ENCODE measurements around the gene SLC51A.
"Not testable (repeated sequence)": the region's sequence is repeated elsewhere in the genome, so short reads cannot be mapped to it uniquely, and the experiment has no call there.

The SLC51A gene

DNA sequence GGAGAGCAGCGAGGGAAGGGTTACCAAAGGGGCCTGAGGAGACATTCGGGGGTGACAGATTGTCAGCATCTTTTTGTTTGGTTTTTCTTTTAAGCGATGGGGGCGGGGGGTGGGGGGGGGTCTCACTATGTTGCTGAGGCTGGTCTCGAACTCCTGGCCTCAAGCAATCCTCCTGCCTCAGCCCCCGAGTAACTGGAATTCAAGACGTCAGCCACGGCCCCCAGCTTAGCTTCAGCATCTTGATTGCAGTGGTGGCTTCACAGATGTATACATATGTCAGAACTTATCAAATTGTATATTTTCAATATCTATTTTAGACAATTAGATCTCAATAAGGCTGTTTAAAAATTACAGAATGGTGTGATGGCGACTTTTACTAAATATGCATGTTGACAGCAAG lies 36.0 kb upstream of the SLC51A start:
- Histone ChIP-seq H3K9ac (ENCODE audit: low read length) (no peak overlapping the region), H3K27ac (ENCODE audit: low read depth, low read length) (no peak overlapping the region), H3K4me1 (ENCODE audit: control insufficient read depth, insufficient read depth, low read length) (no peaks in the 10 kb centered on the region), H3K36me3 (ENCODE audit: control insufficient read depth, insufficient read depth, low read length) (no peaks in the 10 kb centered on the region), H3K27me3 (ENCODE audit: control insufficient read depth, insufficient read depth, low read length) (no peaks in the 10 kb centered on the region), H3K4me3 (ENCODE audit: low read length) (no peak overlapping the region)

GRCh38 chr3:196181127-196181546 lies 35.2 kb upstream of the SLC51A start:
- no peaks in the 10 kb centered on the region for H3K4me1 ChIP-seq (ENCODE audit: control insufficient read depth, insufficient read depth, low read length)
- no peak overlapping the region for H3K27ac ChIP-seq (ENCODE audit: low read depth, low read length)
- H3K27me3 ChIP-seq (ENCODE audit: control insufficient read depth, insufficient read depth, low read length), result no peaks in the 10 kb centered on the region
- H3K36me3 ChIP-seq (ENCODE audit: control insufficient read depth, insufficient read depth, low read length), result no peaks in the 10 kb centered on the region
- H3K4me3 ChIP-seq (ENCODE audit: low read length), result no peak overlapping the region
- no peak overlapping the region for H3K9ac ChIP-seq (ENCODE audit: low read length)

DNA sequence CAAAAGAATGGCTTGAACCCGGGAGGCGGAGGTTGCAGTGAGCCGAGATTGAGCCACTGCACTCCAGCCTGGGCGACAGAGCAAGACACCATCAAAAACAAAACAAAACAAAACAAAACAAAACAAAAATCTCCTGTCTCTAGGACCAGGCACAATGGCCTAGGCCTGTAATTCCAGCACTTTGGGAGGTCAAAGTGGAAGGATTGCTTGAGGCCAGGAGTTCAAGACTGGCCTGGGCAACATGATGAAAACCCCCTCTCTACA lies 32.2 kb upstream of the SLC51A start:
- not testable (repeated sequence) for H3K27ac ChIP-seq (ENCODE audit: low read depth, low read length); H3K4me1 ChIP-seq (ENCODE audit: control insufficient read depth, insufficient read depth, low read length); H3K9ac ChIP-seq (ENCODE audit: low read length); H3K27me3 ChIP-seq (ENCODE audit: control insufficient read depth, insufficient read depth, low read length); H3K36me3 ChIP-seq (ENCODE audit: control insufficient read depth, insufficient read depth, low read length); H3K4me3 ChIP-seq (ENCODE audit: low read length)

GRCh38 chr3:196184881-196185280 lies 31.5 kb upstream of the SLC51A start:
- Histone ChIP-seq H3K27me3 (ENCODE audit: control insufficient read depth, insufficient read depth, low read length) (no peaks in the 10 kb centered on the region), H3K9ac (ENCODE audit: low read length) (no peak overlapping the region), H3K36me3 (ENCODE audit: control insufficient read depth, insufficient read depth, low read length) (no peaks in the 10 kb centered on the region), H3K4me3 (ENCODE audit: low read length) (no peak overlapping the region), H3K27ac (ENCODE audit: low read depth, low read length) (no peak overlapping the region), H3K4me1 (ENCODE audit: control insufficient read depth, insufficient read depth, low read length) (no peaks in the 10 kb centered on the region)

- H3K36me3 ChIP-seq (ENCODE audit: control insufficient read depth, insufficient read depth, low read length), result no peaks in the 10 kb centered on the region
- H3K27me3 ChIP-seq (ENCODE audit: control insufficient read depth, insufficient read depth, low read length), result no peaks in the 10 kb centered on the region
- no peak overlapping the region for H3K4me3 ChIP-seq (ENCODE audit: low read length)
- no peaks in the 10 kb centered on the region for H3K4me1 ChIP-seq (ENCODE audit: control insufficient read depth, insufficient read depth, low read length)
- no peak overlapping the region for H3K27ac ChIP-seq (ENCODE audit: low read depth, low read length)
- H3K9ac ChIP-seq (ENCODE audit: low read length), result no peak overlapping the region
Observed at GRCh38 chr3:196186651-196187573, 29.4 kb upstream of the SLC51A start.

DNA sequence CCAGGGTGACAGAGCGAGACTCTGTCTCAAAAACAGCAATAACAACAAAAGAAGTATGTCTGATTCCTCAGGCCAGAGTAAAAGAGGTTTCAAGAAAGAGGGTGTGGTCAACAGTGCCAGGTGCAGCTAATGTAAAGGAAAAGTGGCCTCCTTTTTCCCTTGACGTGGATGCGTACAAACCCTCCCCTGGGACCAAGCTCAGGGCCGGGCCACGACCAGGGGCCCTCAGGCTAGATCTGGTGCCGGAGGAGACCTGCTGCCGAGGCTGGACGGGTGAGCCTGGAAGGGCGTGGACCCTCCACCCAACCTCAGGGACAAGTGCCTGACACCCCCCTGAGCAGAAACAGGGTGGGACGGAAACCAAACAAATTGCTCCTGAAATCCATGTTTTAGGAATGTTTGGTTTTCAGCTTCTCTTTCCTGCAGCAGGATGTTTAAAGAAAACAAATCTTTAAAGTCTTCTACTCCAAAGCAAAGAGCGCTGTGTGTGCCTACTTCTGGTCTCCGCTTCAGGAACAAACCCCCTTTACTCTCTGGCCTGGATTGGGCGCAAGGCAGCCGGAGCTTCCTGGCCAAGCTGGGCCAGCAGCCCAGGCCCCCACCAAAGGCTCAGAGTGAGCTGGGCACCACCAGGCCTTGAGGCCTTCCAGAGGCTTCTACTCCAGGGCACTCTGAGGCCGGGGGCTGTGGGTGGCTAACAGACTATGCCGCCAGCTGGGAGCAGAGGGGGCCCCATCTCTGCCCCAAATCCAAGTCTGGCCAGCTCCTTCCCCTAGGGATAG lies 26.6 kb upstream of the SLC51A start:
- H3K27ac ChIP-seq (ENCODE audit: low read depth, low read length), result no peak overlapping the region
- H3K27me3 ChIP-seq (ENCODE audit: control insufficient read depth, insufficient read depth, low read length), result no peaks in the 10 kb centered on the region
- no peaks in the 10 kb centered on the region for H3K4me1 ChIP-seq (ENCODE audit: control insufficient read depth, insufficient read depth, low read length)

GRCh38 chr3:196192036-196192523 lies 24.3 kb upstream of the SLC51A start:
- no peak overlapping the region for H3K9ac ChIP-seq (ENCODE audit: low read length)
- H3K27ac ChIP-seq (ENCODE audit: low read depth, low read length), result no peak overlapping the region
- H3K4me3 ChIP-seq (ENCODE audit: low read length), result no peak overlapping the region
- H3K4me1 ChIP-seq (ENCODE audit: control insufficient read depth, insufficient read depth, low read length), result no peaks in the 10 kb centered on the region
- H3K36me3 ChIP-seq (ENCODE audit: control insufficient read depth, insufficient read depth, low read length), result no peaks in the 10 kb centered on the region
- no peaks in the 10 kb centered on the region for H3K27me3 ChIP-seq (ENCODE audit: control insufficient read depth, insufficient read depth, low read length)

More for the DNA sequence above, 26.6 kb upstream of the SLC51A start:
- no peak overlapping the region for H3K4me3 ChIP-seq (ENCODE audit: low read length)
- H3K36me3 ChIP-seq (ENCODE audit: control insufficient read depth, insufficient read depth, low read length), result no peaks in the 10 kb centered on the region
- H3K9ac ChIP-seq (ENCODE audit: low read length), result no peak overlapping the region

- Histone ChIP-seq H3K27ac (ENCODE audit: low read depth, low read length) (no peak overlapping the region), H3K36me3 (ENCODE audit: control insufficient read depth, insufficient read depth, low read length) (no peaks in the 10 kb centered on the region), H3K27me3 (ENCODE audit: control insufficient read depth, insufficient read depth, low read length) (no peaks in the 10 kb centered on the region), H3K9ac (ENCODE audit: low read length) (no peak overlapping the region), H3K4me3 (ENCODE audit: low read length) (no peak overlapping the region), H3K4me1 (ENCODE audit: control insufficient read depth, insufficient read depth, low read length) (no peaks in the 10 kb centered on the region)
Observed at GRCh38 chr3:196192524-196193051, 23.7 kb upstream of the SLC51A start.

DNA sequence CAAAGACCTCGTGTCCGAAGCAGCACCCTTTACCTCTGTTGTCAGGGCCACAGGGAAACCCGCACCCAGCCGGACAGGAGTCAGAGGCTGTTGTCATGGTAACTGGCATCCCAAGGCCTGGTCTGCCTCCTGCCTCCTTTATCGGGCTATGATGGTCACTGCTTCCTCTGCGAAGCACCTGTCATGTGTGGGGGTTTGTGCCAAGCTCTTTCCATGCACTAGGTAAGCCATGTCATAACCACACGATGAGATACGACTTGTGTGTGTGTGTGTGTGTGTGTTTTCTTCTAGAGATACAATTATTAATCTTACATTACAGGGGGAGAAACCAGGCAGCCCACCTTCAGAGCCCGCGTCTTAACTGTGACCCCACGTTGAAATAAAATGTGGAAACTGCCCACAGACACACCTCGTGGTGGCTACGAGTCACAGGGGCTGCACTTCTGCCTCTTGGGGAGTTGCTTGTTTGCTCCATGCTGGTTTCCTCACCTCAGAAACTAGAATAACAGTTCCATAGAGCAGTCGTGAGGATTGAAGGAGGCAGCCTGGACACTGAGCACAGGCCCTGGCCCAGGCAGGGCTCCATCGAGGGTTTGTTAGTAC lies 23.1 kb upstream of the SLC51A start:
- no peak overlapping the region for H3K4me3 ChIP-seq (ENCODE audit: low read length)
- H3K36me3 ChIP-seq (ENCODE audit: control insufficient read depth, insufficient read depth, low read length), result no peaks in the 10 kb centered on the region

GRCh38 chr3:196193736-196194541 lies 22.4 kb upstream of the SLC51A start:
- Histone ChIP-seq H3K4me3 (ENCODE audit: low read length) (no peak overlapping the region), H3K27ac (ENCODE audit: low read depth, low read length) (no peak overlapping the region), H3K36me3 (ENCODE audit: control insufficient read depth, insufficient read depth, low read length) (no peaks in the 10 kb centered on the region), H3K27me3 (ENCODE audit: control insufficient read depth, insufficient read depth, low read length) (no peaks in the 10 kb centered on the region), H3K9ac (ENCODE audit: low read length) (no peak overlapping the region), H3K4me1 (ENCODE audit: control insufficient read depth, insufficient read depth, low read length) (no peaks in the 10 kb centered on the region)

More for the DNA sequence above, 23.1 kb upstream of the SLC51A start:
- H3K9ac ChIP-seq (ENCODE audit: low read length), result no peak overlapping the region
- H3K4me1 ChIP-seq (ENCODE audit: control insufficient read depth, insufficient read depth, low read length), result no peaks in the 10 kb centered on the region
- H3K27me3 ChIP-seq (ENCODE audit: control insufficient read depth, insufficient read depth, low read length), result no peaks in the 10 kb centered on the region
- H3K27ac ChIP-seq (ENCODE audit: low read depth, low read length), result no peak overlapping the region

- H3K27ac ChIP-seq (ENCODE audit: low read depth, low read length), result no peak overlapping the region
- H3K36me3 ChIP-seq (ENCODE audit: control insufficient read depth, insufficient read depth, low read length), result no peaks in the 10 kb centered on the region
- no peaks in the 10 kb centered on the region for H3K4me1 ChIP-seq (ENCODE audit: control insufficient read depth, insufficient read depth, low read length)
- peak overlapping the region; percentile 7 for H3K4me3 ChIP-seq (ENCODE audit: low read length)
- H3K27me3 ChIP-seq (ENCODE audit: control insufficient read depth, insufficient read depth, low read length), result no peaks in the 10 kb centered on the region
- H3K9ac ChIP-seq (ENCODE audit: low read length), result no peak overlapping the region
Observed at GRCh38 chr3:196194542-196194915, 21.8 kb upstream of the SLC51A start.
